GM21786 (cell line): ENCODE data around the gene BCAR3.
"Not testable (repeated sequence)": the region's sequence is repeated elsewhere in the genome, so short reads cannot be mapped to it uniquely, and the experiment has no call there.

ENCODE experiments used
- ATAC-seq: cut with Tn5 transposase; IDR thresholded peaks from one replicate; pipeline ENCODE4 v1.9.1; 2021; ENCODE audit not compliant: unreplicated experiment

BCAR3 gene

GRCh38 chr1:93707956-93708355 lies 26.3 kb upstream of the BCAR3 start:
- ATAC-seq, result peak; percentile 67

- ATAC-seq, result no peak
Measured at GRCh38 chr1:93705892-93706500, 24.4 kb upstream of the BCAR3 start.

GRCh38 chr1:93704052-93704451 lies 22.4 kb upstream of the BCAR3 start:
- peak; percentile 36 for ATAC-seq

GRCh38 chr1:93703643-93704042 lies 22.0 kb upstream of the BCAR3 start:
- ATAC-seq, result no peak

GRCh38 chr1:93702828-93703183 lies 21.2 kb upstream of the BCAR3 start:
- no peak for ATAC-seq

- ATAC-seq, result peak; percentile 32
Measured at GRCh38 chr1:93702111-93702827, 20.6 kb upstream of the BCAR3 start.

GRCh38 chr1:93701629-93702028 lies 20.0 kb upstream of the BCAR3 start:
- no peak for ATAC-seq

GRCh38 chr1:93700532-93701469 lies 19.2 kb upstream of the BCAR3 start:
- no peak for ATAC-seq

- no peak for ATAC-seq
Measured at GRCh38 chr1:93699503-93700168, 18.0 kb upstream of the BCAR3 start.

- ATAC-seq, result no peak
Measured at GRCh38 chr1:93699049-93699384, 17.4 kb upstream of the BCAR3 start.

GRCh38 chr1:93698329-93699048 lies 16.9 kb upstream of the BCAR3 start:
- no peak for ATAC-seq

- ATAC-seq, result not testable (repeated sequence)
Measured at GRCh38 chr1:93697566-93697965, 15.9 kb upstream of the BCAR3 start.

GRCh38 chr1:93695411-93696005 lies 13.9 kb upstream of the BCAR3 start:
- peak; percentile 39 for ATAC-seq

GRCh38 chr1:93694819-93695218 lies 13.2 kb upstream of the BCAR3 start:
- ATAC-seq, result no peak

GRCh38 chr1:93694039-93694438 lies 12.4 kb upstream of the BCAR3 start:
- ATAC-seq, result no peak

GRCh38 chr1:93692983-93693591 lies 11.4 kb upstream of the BCAR3 start:
- peak; percentile 74 for ATAC-seq

- ATAC-seq, result no peak
Measured at GRCh38 chr1:93692451-93692861, 10.8 kb upstream of the BCAR3 start.

GRCh38 chr1:93692026-93692425 lies 10.4 kb upstream of the BCAR3 start:
- no peak for ATAC-seq

GRCh38 chr1:93690921-93691789 lies 9.5 kb upstream of the BCAR3 start:
- ATAC-seq, result no peak
